Measurements from ENCODE around the gene ZC2HC1B. TPM values are rescaled to one million over a fixed set of nuclear protein-coding genes. Genes with fewer than 3 reads are reported as not detected.

ZC2HC1B gene
- total and polyA plus RNA-seq, 2 of the 8 experiments (the other 6 are each of a cell fraction or from before 2014, with no cell fraction given) = not detected

DNA sequence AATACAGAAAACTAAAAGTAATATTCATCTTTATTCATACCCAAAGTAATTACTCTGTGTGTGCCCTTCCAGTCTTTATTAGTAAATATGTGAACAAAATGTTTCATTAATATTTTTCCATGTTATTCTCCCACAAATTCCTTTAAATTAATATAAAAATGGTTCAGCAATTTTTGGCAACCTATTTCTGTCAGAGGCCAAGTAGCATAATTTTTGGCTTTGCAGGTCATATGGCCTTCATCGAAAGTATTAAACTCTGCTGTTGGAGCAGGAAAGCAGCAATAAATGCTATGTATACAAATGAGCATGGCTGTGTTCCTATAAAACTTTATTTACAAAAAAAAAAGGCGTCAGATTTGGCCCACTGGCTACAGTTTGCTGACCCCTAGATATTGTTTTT lies 16.1 kb downstream of the ZC2HC1B start (continued):
- TF ChIP-seq CREB1 (IDR thresholded peaks at IDR 0.05) (no peak), TAF1 (IDR thresholded peaks at IDR 0.05; ENCODE audit: low read depth, low read length) (no peak), E2F6 (IDR thresholded peaks at IDR 0.05) (no peak), NRF1 (IDR thresholded peaks at IDR 0.05; ENCODE audit: low read depth, low read length) (no peak), RXRA (IDR thresholded peaks at IDR 0.05; ENCODE audit: insufficient read depth, low read depth, low read length) (no peak), CHD7 (IDR thresholded peaks at IDR 0.05; ENCODE audit: insufficient replicate concordance, low read length) (no peak), SIX5 (IDR thresholded peaks at IDR 0.05; ENCODE audit: low read depth, low read length) (no peak), POU5F1 (IDR thresholded peaks at IDR 0.05; ENCODE audit: low read depth, low read length) (no peak)
